Measurements from ENCODE around the gene KIR2DL4. TPM values are rescaled to one million over a fixed set of nuclear protein-coding genes. Genes with fewer than 3 reads are reported as not detected.
"Not testable (repeated sequence)": the region's sequence is repeated elsewhere in the genome, so short reads cannot be mapped to it uniquely, and the experiment has no call there.

Gene KIR2DL4
- polyA plus RNA-seq (2013): 0.13 TPM

DNA sequence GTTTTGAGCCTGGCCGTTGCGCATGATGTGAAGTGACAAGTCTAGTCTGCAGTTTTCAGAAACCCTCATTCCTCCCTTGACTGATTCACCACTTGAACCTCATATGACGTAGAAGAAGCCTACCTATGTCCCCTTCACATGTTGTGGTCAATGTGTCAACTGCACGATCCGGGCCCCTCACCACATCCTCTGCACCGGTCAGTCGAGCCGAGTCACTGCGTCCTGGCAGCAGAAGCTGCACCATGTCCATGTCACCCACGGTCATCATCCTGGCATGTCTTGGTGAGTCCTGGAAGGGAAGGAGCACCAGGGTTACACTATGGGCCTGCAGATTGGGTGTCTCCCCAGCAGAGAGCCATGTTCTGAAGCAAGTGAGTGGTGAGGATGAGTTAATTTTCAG is at the start of gene KIR2DL4:
KIR2DL4 (plus strand) TSS at position 201 of the 400 bp plus-strand sequence; CDS start at position 243, 42 bp downstream.
- Histone ChIP-seq H3K9me3 (ENCODE audit: control extremely low read depth in 1 of 5, control insufficient read depth in 4 of 5, insufficient read depth in 2 of 5, low read depth in 1 of 5, low read length in 4 of 5) (peaks cover 0 to 3% (median 0%) of the 10 kb centered on the region in 5 experiments), H3K27me3 (replicated peaks in 2 of 5; ENCODE audit: control insufficient read depth in 4 of 5, insufficient read depth in 5 of 5, low read length in 4 of 5) (peaks cover 0 to 10% (median 0%) of the 10 kb centered on the region in 5 experiments), H3K36me3 (ENCODE audit: control insufficient read depth in 4 of 4, insufficient read depth in 4 of 4, low read length in 3 of 4) (no peaks in the 10 kb centered on the region), H3K4me1 (ENCODE audit: control extremely low read depth in 1 of 4, control insufficient read depth in 4 of 4, insufficient read depth in 4 of 4, low read length in 3 of 4) (no peaks in the 10 kb centered on the region), H3K27ac (ENCODE audit: insufficient read depth in 1 of 2, low read depth in 1 of 2, low read length in 2 of 2, poor library complexity in 1 of 2, severe bottlenecking in 2 of 2) (no peak within 1 kb of the TSS), H3K4me3 (ENCODE audit: control insufficient read depth in 1 of 7, extremely low read depth in 1 of 7, insufficient read depth in 4 of 7, low read depth in 2 of 7, low read length in 6 of 7) (no peak within 1 kb of the TSS)
- DNase-seq: no peak
- WGBS (ENCODE audit: insufficient coverage): 83% methylated on average over 10 of the region's 10 CpGs
- ChIA-PET POLR2A (no interaction called here), CTCF (no interaction called here)

DNA sequence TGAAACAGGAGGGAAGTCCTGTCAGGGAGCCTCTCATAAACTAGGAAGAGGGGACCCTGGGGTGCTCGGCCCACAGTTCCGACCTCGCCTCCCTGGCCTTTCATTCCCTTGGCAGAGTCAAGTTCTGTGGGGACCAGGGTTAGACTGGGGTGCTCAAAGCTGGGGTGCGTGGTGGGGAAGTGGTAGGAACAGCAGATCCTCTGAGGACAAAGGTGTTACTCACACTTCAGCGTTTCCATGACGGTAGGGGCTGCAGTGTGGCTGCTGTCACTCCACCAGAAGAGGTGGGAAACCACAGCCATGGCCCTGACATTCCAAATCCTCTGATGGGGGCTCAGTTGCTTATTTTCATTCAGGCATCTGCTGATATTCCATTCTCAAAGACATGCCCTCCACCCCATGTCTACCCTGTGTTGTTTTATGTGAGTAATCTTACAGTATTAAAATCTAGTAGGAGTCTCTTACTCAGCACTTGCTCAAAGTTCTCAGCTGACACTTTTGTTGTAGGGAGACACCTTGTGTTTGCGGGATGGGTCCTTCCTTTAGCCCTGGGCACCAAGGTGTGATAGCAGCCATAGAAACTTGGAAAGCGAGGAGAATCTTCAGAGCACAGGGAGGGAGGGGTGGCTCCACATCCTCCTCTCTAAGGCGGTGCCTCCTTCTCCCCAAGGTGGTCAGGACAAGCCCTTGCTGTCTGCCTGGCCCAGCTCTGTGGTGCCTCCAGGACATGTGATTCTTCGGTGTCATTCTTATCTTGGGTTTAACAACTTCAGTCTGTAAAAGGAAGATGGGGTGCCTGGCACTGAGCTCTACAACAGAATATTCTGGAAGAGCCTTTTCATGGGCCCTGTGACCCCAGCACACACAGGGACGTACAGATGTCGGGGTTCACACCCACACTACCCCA is 47.0 kb upstream of the KIR2DL4 start:
- H3K4me3 ChIP-seq (ENCODE audit: control insufficient read depth in 1 of 7, extremely low read depth in 1 of 7, insufficient read depth in 4 of 7, low read depth in 2 of 7, low read length in 6 of 7); DNase-seq; H3K36me3 ChIP-seq (ENCODE audit: control insufficient read depth in 4 of 4, insufficient read depth in 4 of 4, low read length in 3 of 4); H3K4me1 ChIP-seq (ENCODE audit: control extremely low read depth in 1 of 4, control insufficient read depth in 4 of 4, insufficient read depth in 4 of 4, low read length in 3 of 4); H3K9me3 ChIP-seq (ENCODE audit: control extremely low read depth in 1 of 5, control insufficient read depth in 4 of 5, insufficient read depth in 2 of 5, low read depth in 1 of 5, low read length in 4 of 5); H3K27ac ChIP-seq (ENCODE audit: insufficient read depth in 1 of 2, low read depth in 1 of 2, low read length in 2 of 2, poor library complexity in 1 of 2, severe bottlenecking in 2 of 2); CTCF ChIA-PET; H3K27me3 ChIP-seq (replicated peaks in 2 of 5; ENCODE audit: control insufficient read depth in 4 of 5, insufficient read depth in 5 of 5, low read length in 4 of 5); POLR2A ChIA-PET: not testable (repeated sequence)
- 92% methylated on average over 6 of the region's 12 CpGs for WGBS (ENCODE audit: insufficient coverage)

DNA sequence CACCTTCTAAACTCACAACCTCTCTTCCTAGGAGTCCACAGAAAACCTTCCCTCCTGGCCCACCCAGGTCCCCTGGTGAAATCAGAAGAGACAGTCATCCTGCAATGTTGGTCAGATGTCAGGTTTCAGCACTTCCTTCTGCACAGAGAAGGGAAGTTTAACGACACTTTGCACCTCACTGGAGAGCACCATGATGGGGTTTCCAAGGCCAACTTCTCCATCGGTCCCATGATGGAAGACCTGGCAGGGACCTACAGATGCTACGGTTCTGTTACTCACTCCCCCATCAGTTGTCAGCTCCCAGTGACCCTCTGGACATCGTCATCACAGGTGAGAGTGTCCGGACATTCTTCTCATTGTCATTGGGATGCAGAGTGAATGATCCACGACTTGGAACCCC is 44.8 kb upstream of the KIR2DL4 start:
- DNase-seq; H3K4me1 ChIP-seq (ENCODE audit: control extremely low read depth in 1 of 4, control insufficient read depth in 4 of 4, insufficient read depth in 4 of 4, low read length in 3 of 4); H3K27me3 ChIP-seq (replicated peaks in 2 of 5; ENCODE audit: control insufficient read depth in 4 of 5, insufficient read depth in 5 of 5, low read length in 4 of 5); H3K9me3 ChIP-seq (ENCODE audit: control extremely low read depth in 1 of 5, control insufficient read depth in 4 of 5, insufficient read depth in 2 of 5, low read depth in 1 of 5, low read length in 4 of 5); H3K4me3 ChIP-seq (ENCODE audit: control insufficient read depth in 1 of 7, extremely low read depth in 1 of 7, insufficient read depth in 4 of 7, low read depth in 2 of 7, low read length in 6 of 7); H3K36me3 ChIP-seq (ENCODE audit: control insufficient read depth in 4 of 4, insufficient read depth in 4 of 4, low read length in 3 of 4); H3K27ac ChIP-seq (ENCODE audit: insufficient read depth in 1 of 2, low read depth in 1 of 2, low read length in 2 of 2, poor library complexity in 1 of 2, severe bottlenecking in 2 of 2); POLR2A ChIA-PET; CTCF ChIA-PET: not testable (repeated sequence)
- 48% methylated on average over 4 of the region's 6 CpGs for WGBS (ENCODE audit: insufficient coverage)

DNA sequence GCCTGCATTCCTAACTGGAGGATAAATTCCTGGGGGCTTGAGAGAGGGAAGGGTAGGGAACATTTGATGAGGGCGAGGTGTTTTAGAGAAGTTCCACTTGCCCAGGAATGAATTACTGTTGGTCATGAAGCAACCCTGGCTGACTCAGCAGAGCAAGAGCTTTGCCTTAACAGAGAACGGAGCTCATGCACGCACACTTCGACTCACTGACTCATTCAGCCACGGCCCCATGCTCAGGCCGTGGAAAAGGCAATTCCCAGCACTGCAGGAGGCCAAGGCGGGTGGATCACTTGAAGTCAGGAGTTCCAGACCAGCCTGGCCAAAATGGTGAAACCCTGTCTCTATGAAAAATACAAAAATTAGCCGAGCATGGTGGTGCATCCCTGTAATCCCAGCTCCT is 39.2 kb upstream of the KIR2DL4 start:
- DNase-seq: peak in 2 of 3 donors; percentile 5 to 33
- H3K27ac ChIP-seq (ENCODE audit: insufficient read depth in 1 of 2, low read depth in 1 of 2, low read length in 2 of 2, poor library complexity in 1 of 2, severe bottlenecking in 2 of 2); CTCF ChIA-PET; H3K9me3 ChIP-seq (ENCODE audit: control extremely low read depth in 1 of 5, control insufficient read depth in 4 of 5, insufficient read depth in 2 of 5, low read depth in 1 of 5, low read length in 4 of 5); H3K4me3 ChIP-seq (ENCODE audit: control insufficient read depth in 1 of 7, extremely low read depth in 1 of 7, insufficient read depth in 4 of 7, low read depth in 2 of 7, low read length in 6 of 7); H3K4me1 ChIP-seq (ENCODE audit: control extremely low read depth in 1 of 4, control insufficient read depth in 4 of 4, insufficient read depth in 4 of 4, low read length in 3 of 4); H3K36me3 ChIP-seq (ENCODE audit: control insufficient read depth in 4 of 4, insufficient read depth in 4 of 4, low read length in 3 of 4); H3K27me3 ChIP-seq (replicated peaks in 2 of 5; ENCODE audit: control insufficient read depth in 4 of 5, insufficient read depth in 5 of 5, low read length in 4 of 5); POLR2A ChIA-PET: not testable (repeated sequence)
- 76% methylated on average over 7 of the region's 8 CpGs for WGBS (ENCODE audit: insufficient coverage)

DNA sequence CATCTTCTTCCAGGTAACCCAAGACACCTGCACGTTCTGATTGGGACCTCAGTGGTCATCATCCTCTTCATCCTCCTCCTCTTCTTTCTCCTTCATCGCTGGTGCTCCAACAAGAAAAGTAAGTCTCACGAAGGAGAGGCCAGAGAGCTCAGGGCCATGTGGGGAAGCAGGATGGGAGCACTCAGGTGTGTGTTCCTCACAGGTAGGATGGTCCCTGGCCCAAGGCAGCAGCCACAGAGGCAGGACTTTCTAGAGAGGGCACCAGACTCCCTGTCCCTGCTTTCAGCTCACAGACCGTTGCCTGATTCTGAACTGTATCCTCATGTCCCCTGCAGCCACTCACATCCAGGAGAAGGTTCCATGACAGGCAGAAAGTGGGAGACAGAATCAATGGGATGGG is 36.9 kb upstream of the KIR2DL4 start:
- POLR2A ChIA-PET; H3K36me3 ChIP-seq (ENCODE audit: control insufficient read depth in 4 of 4, insufficient read depth in 4 of 4, low read length in 3 of 4); H3K4me3 ChIP-seq (ENCODE audit: control insufficient read depth in 1 of 7, extremely low read depth in 1 of 7, insufficient read depth in 4 of 7, low read depth in 2 of 7, low read length in 6 of 7); H3K9me3 ChIP-seq (ENCODE audit: control extremely low read depth in 1 of 5, control insufficient read depth in 4 of 5, insufficient read depth in 2 of 5, low read depth in 1 of 5, low read length in 4 of 5); H3K27me3 ChIP-seq (replicated peaks in 2 of 5; ENCODE audit: control insufficient read depth in 4 of 5, insufficient read depth in 5 of 5, low read length in 4 of 5); H3K27ac ChIP-seq (ENCODE audit: insufficient read depth in 1 of 2, low read depth in 1 of 2, low read length in 2 of 2, poor library complexity in 1 of 2, severe bottlenecking in 2 of 2); CTCF ChIA-PET; H3K4me1 ChIP-seq (ENCODE audit: control extremely low read depth in 1 of 4, control insufficient read depth in 4 of 4, insufficient read depth in 4 of 4, low read length in 3 of 4); DNase-seq: not testable (repeated sequence)
- WGBS (ENCODE audit: insufficient coverage): 83% methylated on average over 1 of the region's 4 CpGs

DNA sequence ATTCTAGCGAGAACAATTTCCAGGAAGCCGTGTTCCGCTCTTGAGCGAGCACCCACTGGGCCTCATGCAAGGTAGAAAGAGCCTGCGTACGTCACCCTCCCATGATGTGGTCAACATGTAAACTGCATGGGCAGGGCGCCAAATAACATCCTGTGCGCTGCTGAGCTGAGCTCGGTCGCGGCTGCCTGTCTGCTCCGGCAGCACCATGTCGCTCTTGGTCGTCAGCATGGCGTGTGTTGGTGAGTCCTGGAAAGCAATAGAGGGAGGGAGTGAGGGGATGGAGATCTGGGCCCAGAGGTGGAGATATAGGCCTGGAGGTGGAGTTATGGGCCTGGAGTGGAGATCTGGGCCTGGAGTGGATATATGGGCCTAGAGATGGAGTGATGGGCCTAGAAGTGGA is 33.8 kb upstream of the KIR2DL4 start, which contains the start of gene KIR2DL1:
KIR2DL1 (plus strand) TSS at position 148 of the 400 bp plus-strand sequence; CDS start at position 206, 58 bp downstream.
- DNase-seq, CTCF ChIA-PET: not testable (repeated sequence)

DNA sequence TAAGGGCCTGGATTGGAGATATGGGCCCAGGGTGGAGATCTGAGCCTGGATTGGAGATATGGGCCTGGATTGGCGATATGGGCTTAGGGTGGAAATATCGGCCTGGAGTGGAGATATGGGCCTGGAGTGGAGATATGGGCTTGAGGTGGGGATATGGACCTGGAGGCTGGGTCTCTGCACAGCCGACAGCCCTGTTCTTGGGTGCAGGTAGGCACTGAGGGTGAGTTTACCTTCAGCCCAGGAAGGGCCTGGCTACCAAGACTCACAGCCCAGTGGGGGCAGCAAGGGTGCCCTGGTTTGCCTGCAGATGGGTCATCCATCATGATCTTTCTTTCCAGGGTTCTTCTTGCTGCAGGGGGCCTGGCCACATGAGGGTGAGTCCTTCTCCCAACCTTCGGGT is 32.9 kb upstream of the KIR2DL4 start:
- DNase-seq; H3K4me1 ChIP-seq (ENCODE audit: control extremely low read depth in 1 of 4, control insufficient read depth in 4 of 4, insufficient read depth in 4 of 4, low read length in 3 of 4); H3K4me3 ChIP-seq (ENCODE audit: control insufficient read depth in 1 of 7, extremely low read depth in 1 of 7, insufficient read depth in 4 of 7, low read depth in 2 of 7, low read length in 6 of 7); H3K27ac ChIP-seq (ENCODE audit: insufficient read depth in 1 of 2, low read depth in 1 of 2, low read length in 2 of 2, poor library complexity in 1 of 2, severe bottlenecking in 2 of 2); POLR2A ChIA-PET; CTCF ChIA-PET; H3K27me3 ChIP-seq (replicated peaks in 2 of 5; ENCODE audit: control insufficient read depth in 4 of 5, insufficient read depth in 5 of 5, low read length in 4 of 5); H3K9me3 ChIP-seq (ENCODE audit: control extremely low read depth in 1 of 5, control insufficient read depth in 4 of 5, insufficient read depth in 2 of 5, low read depth in 1 of 5, low read length in 4 of 5); H3K36me3 ChIP-seq (ENCODE audit: control insufficient read depth in 4 of 4, insufficient read depth in 4 of 4, low read length in 3 of 4): not testable (repeated sequence)
- 93% methylated on average over 4 of the region's 4 CpGs for WGBS (ENCODE audit: insufficient coverage)

More for the DNA sequence above, 33.8 kb upstream of the KIR2DL4 start, which contains the start of gene KIR2DL1:
- WGBS (ENCODE audit: insufficient coverage): 95% methylated on average over 14 of the region's 15 CpGs
- H3K36me3 ChIP-seq (ENCODE audit: control insufficient read depth in 4 of 4, insufficient read depth in 4 of 4, low read length in 3 of 4); H3K4me1 ChIP-seq (ENCODE audit: control extremely low read depth in 1 of 4, control insufficient read depth in 4 of 4, insufficient read depth in 4 of 4, low read length in 3 of 4); POLR2A ChIA-PET; H3K27me3 ChIP-seq (replicated peaks in 2 of 5; ENCODE audit: control insufficient read depth in 4 of 5, insufficient read depth in 5 of 5, low read length in 4 of 5); H3K27ac ChIP-seq (ENCODE audit: insufficient read depth in 1 of 2, low read depth in 1 of 2, low read length in 2 of 2, poor library complexity in 1 of 2, severe bottlenecking in 2 of 2); H3K4me3 ChIP-seq (ENCODE audit: control insufficient read depth in 1 of 7, extremely low read depth in 1 of 7, insufficient read depth in 4 of 7, low read depth in 2 of 7, low read length in 6 of 7); H3K9me3 ChIP-seq (ENCODE audit: control extremely low read depth in 1 of 5, control insufficient read depth in 4 of 5, insufficient read depth in 2 of 5, low read depth in 1 of 5, low read length in 4 of 5): not testable (repeated sequence)

Data from common myeloid progenitor, CD34-positive (primary cell).